Forelimb muscle (tissue), 1 donor: ENCODE results near the gene PHACTR2. TPM values are rescaled to one million over a fixed set of nuclear protein-coding genes. Genes with fewer than 3 reads are reported as not detected.
"Not testable (repeated sequence)": the region's sequence is repeated elsewhere in the genome, so short reads cannot be mapped to it uniquely, and the experiment has no call there.

ENCODE experiments used
- DNase-seq: peaks from one replicate; pipeline ENCODE4 v3.0.0-alpha.2; 2013; ENCODE audit warnings: low read depth
- polyA plus RNA-seq: library from polyadenylated mRNA; unstranded; fragments of 120-200 nt; gene quantifications from one replicate; pipeline ENCODE4 v1.2.1, GENCODE V29; 2013; ENCODE audit not compliant: insufficient read length

The PHACTR2 gene
- polyA plus RNA-seq, 1 donor = 29.7 TPM

GRCh38 chr6:143766185-143766553 is 88.4 kb downstream of the PHACTR2 start:
- no peak for DNase-seq

- no peak for DNase-seq
Measured at GRCh38 chr6:143767433-143767832, 89.7 kb downstream of the PHACTR2 start.

GRCh38 chr6:143772116-143773086 is 94.6 kb downstream of the PHACTR2 start:
- DNase-seq = no peak

- DNase-seq = no peak
Measured at GRCh38 chr6:143773506-143774150, 95.9 kb downstream of the PHACTR2 start.

- no peak for DNase-seq
Measured at GRCh38 chr6:143774347-143774746, 96.6 kb downstream of the PHACTR2 start.

DNA sequence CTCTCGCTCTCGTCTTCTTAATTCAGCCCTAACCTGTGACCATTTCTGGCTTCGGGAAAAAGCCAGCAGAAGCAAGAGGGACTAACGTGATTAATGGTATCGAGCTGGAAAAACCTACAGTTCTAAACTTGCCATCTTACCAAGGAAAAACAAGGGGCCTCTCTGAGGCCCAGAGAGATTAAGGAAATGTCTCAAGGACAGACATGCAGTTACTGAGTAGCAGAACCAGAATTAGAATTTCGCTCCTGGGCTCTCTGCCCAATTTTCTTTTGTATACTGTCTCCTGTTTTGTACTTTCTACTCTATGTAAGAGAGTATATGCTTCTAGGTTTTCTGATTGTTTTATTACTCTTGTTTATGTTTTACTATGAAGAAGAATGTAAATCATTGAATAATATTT is 97.6 kb downstream of the PHACTR2 start:
- DNase-seq = no peak

- no peak for DNase-seq
Measured at GRCh38 chr6:143778926-143779325, 101.2 kb downstream of the PHACTR2 start.

GRCh38 chr6:143782481-143782880 is 104.7 kb downstream of the PHACTR2 start:
- peak; percentile 80 for DNase-seq

GRCh38 chr6:143783077-143783476 is 105.3 kb downstream of the PHACTR2 start:
- no peak for DNase-seq

- DNase-seq = no peak
Measured at GRCh38 chr6:143784316-143784715, 106.6 kb downstream of the PHACTR2 start.

- not testable (repeated sequence) for DNase-seq
Measured at GRCh38 chr6:143786371-143786770, 108.6 kb downstream of the PHACTR2 start.

- no peak for DNase-seq
Measured at GRCh38 chr6:143792402-143793279, 114.9 kb downstream of the PHACTR2 start.

- DNase-seq = no peak
Measured at GRCh38 chr6:143793280-143793619, 115.5 kb downstream of the PHACTR2 start.

GRCh38 chr6:143796551-143796950 is 118.8 kb downstream of the PHACTR2 start:
- not testable (repeated sequence) for DNase-seq

GRCh38 chr6:143798487-143798886 is 120.7 kb downstream of the PHACTR2 start:
- not testable (repeated sequence) for DNase-seq

DNA sequence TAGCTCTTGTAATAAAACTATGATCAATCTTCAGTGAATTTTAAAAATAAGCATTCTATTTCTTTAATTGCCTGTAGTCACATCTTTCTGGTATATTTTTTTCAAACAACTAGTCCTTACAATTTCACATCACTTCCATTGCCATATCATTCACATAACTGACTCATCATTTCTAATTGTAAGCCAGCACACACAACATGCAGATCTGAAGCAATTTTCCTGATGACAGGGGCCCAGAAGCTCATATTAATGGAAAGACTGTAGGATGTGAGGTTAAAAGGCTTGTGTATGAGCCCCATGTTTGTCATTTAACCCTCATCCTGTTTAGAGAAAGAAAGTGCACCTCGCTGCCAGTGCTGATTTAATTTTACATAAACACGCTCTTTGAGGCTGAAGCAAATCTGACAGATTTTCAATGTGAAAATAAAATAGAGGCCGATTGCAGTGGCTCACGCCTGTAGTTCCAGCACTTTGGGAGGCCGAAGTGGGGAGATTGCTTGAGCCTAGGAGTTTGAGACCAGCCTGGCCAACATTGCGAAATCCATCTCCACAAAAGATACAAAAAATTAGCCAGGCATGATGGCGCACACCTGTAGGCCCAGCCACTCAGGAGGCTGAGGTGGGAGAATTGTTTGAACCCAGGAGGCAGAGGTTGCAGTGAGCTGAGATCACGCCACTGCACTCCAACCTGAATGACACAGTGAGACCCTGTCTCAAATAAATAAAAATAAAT is 125.2 kb downstream of the PHACTR2 start:
- no peak for DNase-seq

- no peak for DNase-seq
Measured at GRCh38 chr6:143803769-143804568, 126.2 kb downstream of the PHACTR2 start.

GRCh38 chr6:143804835-143805239 is 127.1 kb downstream of the PHACTR2 start:
- DNase-seq = no peak

GRCh38 chr6:143806282-143807102 is 128.7 kb downstream of the PHACTR2 start:
- no peak for DNase-seq
